DOHH2 (cell line): Measurements from ENCODE around the gene LRPAP1.

Experiments used
- CTCF ChIP-seq: fragments of 200-600 bp; sonication (generic); IDR thresholded peaks from one replicate; pipeline ENCODE4 v1.5.1; 2014; ENCODE audit warnings: antibody characterized with exemption, mild to moderate bottlenecking, low read depth, low read length; ENCODE audit not compliant: poor library complexity, severe bottlenecking
- EZH2phosphoT487 ChIP-seq: fragments of 200-600 bp; sonication (generic); IDR thresholded peaks from 2 replicates; pipeline ENCODE4 v1.6.1; 2017; ENCODE audit warnings: borderline replicate concordance, mild to moderate bottlenecking, antibody characterized with exemption, low read length, moderate library complexity, mixed read lengths

GRCh38 chr4:3485886-3486540 lies 46.2 kb downstream of the LRPAP1 start:
- TF ChIP-seq CTCF (no peak), EZH2phosphoT487 (no peak)
